ENCODE measurements around the gene DUSP7. TPM values are rescaled to one million over a fixed set of nuclear protein-coding genes. Genes with fewer than 3 reads are reported as not detected.

The DUSP7 gene
- total RNA-seq, 1 experiment from 2014 or later, result 18.8 TPM

DNA sequence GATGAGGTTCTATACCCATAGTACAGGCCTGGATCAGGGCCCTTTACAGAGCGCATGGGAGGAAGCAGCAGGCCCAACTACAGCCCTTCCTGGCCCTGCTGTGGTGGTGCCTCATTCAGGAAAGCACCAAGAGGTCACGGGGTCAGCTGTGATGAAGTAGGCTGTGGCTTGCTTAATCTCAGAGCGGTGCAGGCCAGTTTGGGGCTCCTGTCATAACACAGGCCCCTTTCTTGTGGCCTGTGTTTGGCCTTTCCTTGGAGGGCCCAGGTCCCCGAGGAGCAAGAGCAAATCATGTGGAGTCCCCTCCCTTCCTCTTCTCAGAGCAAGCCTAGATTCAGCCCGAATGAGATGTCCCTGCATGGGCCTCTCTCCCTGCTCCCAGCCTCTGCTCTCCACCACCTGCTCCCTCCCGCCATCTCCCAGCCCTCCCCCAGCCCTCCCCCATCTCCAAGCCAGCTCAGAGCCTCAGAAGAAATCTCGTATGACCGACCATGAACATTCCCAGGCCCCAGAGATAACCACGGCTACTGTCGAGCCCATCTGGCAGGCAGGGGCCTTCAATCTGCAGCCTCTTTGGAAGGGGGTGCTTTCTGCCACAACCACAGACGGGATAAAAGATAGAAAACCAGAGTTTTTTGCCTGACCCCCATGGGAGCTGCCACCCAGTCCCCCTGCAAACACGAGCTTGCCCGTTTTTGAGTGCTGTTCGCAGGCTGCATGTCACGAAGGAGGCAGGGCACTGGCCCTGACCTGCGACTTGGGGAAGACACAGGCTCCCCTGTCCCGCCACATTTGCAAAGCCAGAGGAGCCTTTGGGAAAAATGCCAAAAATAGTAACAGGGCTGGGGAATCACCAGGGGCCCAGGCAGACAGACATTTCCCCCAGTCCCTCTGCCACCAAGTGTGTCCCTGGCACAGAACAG, 32.3 kb upstream of the DUSP7 start (continued):
- TF ChIP-seq, protein P1, sequence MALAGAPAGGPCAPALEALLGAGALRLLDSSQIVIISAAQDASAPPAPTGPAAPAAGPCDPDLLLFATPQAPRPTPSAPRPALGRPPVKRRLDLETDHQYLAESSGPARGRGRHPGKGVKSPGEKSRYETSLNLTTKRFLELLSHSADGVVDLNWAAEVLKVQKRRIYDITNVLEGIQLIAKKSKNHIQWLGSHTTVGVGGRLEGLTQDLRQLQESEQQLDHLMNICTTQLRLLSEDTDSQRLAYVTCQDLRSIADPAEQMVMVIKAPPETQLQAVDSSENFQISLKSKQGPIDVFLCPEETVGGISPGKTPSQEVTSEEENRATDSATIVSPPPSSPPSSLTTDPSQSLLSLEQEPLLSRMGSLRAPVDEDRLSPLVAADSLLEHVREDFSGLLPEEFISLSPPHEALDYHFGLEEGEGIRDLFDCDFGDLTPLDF (CRISPR knock-in tag; IDR thresholded peaks at IDR 0.05), result no peak
- TF ChIP-seq, protein P2, sequence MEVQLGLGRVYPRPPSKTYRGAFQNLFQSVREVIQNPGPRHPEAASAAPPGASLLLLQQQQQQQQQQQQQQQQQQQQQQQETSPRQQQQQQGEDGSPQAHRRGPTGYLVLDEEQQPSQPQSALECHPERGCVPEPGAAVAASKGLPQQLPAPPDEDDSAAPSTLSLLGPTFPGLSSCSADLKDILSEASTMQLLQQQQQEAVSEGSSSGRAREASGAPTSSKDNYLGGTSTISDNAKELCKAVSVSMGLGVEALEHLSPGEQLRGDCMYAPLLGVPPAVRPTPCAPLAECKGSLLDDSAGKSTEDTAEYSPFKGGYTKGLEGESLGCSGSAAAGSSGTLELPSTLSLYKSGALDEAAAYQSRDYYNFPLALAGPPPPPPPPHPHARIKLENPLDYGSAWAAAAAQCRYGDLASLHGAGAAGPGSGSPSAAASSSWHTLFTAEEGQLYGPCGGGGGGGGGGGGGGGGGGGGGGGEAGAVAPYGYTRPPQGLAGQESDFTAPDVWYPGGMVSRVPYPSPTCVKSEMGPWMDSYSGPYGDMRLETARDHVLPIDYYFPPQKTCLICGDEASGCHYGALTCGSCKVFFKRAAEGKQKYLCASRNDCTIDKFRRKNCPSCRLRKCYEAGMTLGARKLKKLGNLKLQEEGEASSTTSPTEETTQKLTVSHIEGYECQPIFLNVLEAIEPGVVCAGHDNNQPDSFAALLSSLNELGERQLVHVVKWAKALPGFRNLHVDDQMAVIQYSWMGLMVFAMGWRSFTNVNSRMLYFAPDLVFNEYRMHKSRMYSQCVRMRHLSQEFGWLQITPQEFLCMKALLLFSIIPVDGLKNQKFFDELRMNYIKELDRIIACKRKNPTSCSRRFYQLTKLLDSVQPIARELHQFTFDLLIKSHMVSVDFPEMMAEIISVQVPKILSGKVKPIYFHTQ (CRISPR knock-in tag; IDR thresholded peaks at IDR 0.05), result no peak
- no peak for TF ChIP-seq FOXK1 (CRISPR knock-in tag; IDR thresholded peaks at IDR 0.05)
- TF ChIP-seq, protein P3, sequence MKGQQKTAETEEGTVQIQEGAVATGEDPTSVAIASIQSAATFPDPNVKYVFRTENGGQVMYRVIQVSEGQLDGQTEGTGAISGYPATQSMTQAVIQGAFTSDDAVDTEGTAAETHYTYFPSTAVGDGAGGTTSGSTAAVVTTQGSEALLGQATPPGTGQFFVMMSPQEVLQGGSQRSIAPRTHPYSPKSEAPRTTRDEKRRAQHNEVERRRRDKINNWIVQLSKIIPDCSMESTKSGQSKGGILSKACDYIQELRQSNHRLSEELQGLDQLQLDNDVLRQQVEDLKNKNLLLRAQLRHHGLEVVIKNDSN (CRISPR knock-in tag; IDR thresholded peaks at IDR 0.05), result no peak

DNA sequence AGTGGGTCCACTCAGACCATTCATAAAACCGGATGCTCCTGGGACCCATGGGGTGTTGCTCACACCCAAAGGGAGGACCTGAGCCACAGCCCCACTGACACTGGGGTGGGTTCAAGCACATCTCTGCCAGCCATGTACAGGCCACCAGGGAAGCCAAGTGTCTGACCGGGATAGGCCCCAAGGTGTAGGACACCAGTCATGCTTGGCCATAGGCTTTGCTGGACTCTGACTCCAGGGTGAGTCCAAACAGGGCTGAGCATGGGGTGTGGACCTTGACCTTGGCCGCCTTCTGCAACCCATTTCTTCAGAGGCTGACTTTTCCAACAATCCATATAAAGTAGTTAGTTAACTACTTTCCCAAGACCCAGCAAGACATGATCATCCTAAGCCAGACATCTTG, 31.4 kb upstream of the DUSP7 start:
- ChIA-PET CTCF (interaction anchor here (0.6 to 4.3 kb wide), 6 partner anchors 35 to 1047 kb away, joined by 3 to 37 read pairs (median 4); no protein-coding TSS in a partner anchor), POLR2A (interaction anchor here (1.5 kb wide), 1 partner anchor 30 kb away, joined by 4 read pairs; no protein-coding TSS in a partner anchor)
- Mint-ChIP-seq H3K27ac (no peak overlapping the region; the same call in 1 of the 2 replicates), H3K36me3 (peaks cover 4% of the 10 kb centered on the region; the same call in 1 of the 2 replicates), H3K27me3 (ENCODE audit: low read depth) (no peaks in the 10 kb centered on the region), H3K4me3 (no peak overlapping the region), H3K9me3 (no peaks in the 10 kb centered on the region), H3K4me1 (no peaks in the 10 kb centered on the region)
- ATAC-seq, result no peak
- no peak for DNase-seq (ENCODE audit: low spot score)
- no peak for TF ChIP-seq ZNF138 (CRISPR knock-in tag; conservative IDR thresholded peaks at IDR 0.05)
- TF ChIP-seq, protein P4, sequence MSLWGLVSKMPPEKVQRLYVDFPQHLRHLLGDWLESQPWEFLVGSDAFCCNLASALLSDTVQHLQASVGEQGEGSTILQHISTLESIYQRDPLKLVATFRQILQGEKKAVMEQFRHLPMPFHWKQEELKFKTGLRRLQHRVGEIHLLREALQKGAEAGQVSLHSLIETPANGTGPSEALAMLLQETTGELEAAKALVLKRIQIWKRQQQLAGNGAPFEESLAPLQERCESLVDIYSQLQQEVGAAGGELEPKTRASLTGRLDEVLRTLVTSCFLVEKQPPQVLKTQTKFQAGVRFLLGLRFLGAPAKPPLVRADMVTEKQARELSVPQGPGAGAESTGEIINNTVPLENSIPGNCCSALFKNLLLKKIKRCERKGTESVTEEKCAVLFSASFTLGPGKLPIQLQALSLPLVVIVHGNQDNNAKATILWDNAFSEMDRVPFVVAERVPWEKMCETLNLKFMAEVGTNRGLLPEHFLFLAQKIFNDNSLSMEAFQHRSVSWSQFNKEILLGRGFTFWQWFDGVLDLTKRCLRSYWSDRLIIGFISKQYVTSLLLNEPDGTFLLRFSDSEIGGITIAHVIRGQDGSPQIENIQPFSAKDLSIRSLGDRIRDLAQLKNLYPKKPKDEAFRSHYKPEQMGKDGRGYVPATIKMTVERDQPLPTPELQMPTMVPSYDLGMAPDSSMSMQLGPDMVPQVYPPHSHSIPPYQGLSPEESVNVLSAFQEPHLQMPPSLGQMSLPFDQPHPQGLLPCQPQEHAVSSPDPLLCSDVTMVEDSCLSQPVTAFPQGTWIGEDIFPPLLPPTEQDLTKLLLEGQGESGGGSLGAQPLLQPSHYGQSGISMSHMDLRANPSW (CRISPR knock-in tag; conservative IDR thresholded peaks at IDR 0.05; ENCODE audit: low read depth), result no peak
- TF ChIP-seq NR2C2 (CRISPR knock-in tag; IDR thresholded peaks at IDR 0.05), result no peak
- TF ChIP-seq CREB1 (CRISPR knock-in tag; IDR thresholded peaks at IDR 0.05), result no peak
- TF ChIP-seq, protein P5, sequence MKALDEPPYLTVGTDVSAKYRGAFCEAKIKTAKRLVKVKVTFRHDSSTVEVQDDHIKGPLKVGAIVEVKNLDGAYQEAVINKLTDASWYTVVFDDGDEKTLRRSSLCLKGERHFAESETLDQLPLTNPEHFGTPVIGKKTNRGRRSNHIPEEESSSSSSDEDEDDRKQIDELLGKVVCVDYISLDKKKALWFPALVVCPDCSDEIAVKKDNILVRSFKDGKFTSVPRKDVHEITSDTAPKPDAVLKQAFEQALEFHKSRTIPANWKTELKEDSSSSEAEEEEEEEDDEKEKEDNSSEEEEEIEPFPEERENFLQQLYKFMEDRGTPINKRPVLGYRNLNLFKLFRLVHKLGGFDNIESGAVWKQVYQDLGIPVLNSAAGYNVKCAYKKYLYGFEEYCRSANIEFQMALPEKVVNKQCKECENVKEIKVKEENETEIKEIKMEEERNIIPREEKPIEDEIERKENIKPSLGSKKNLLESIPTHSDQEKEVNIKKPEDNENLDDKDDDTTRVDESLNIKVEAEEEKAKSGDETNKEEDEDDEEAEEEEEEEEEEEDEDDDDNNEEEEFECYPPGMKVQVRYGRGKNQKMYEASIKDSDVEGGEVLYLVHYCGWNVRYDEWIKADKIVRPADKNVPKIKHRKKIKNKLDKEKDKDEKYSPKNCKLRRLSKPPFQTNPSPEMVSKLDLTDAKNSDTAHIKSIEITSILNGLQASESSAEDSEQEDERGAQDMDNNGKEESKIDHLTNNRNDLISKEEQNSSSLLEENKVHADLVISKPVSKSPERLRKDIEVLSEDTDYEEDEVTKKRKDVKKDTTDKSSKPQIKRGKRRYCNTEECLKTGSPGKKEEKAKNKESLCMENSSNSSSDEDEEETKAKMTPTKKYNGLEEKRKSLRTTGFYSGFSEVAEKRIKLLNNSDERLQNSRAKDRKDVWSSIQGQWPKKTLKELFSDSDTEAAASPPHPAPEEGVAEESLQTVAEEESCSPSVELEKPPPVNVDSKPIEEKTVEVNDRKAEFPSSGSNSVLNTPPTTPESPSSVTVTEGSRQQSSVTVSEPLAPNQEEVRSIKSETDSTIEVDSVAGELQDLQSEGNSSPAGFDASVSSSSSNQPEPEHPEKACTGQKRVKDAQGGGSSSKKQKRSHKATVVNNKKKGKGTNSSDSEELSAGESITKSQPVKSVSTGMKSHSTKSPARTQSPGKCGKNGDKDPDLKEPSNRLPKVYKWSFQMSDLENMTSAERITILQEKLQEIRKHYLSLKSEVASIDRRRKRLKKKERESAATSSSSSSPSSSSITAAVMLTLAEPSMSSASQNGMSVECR (CRISPR knock-in tag; IDR thresholded peaks at IDR 0.05; ENCODE audit: borderline replicate concordance), result no peak
- no peak for TF ChIP-seq IRF2 (CRISPR knock-in tag; IDR thresholded peaks at IDR 0.05; ENCODE audit: borderline replicate concordance, low read depth)
- TF ChIP-seq PRRX2 (CRISPR knock-in tag; IDR thresholded peaks at IDR 0.05), result no peak
- no peak for TF ChIP-seq MXD4 (CRISPR knock-in tag; IDR thresholded peaks at IDR 0.05; ENCODE audit: borderline replicate concordance)
- TF ChIP-seq NFATC4 (CRISPR knock-in tag; IDR thresholded peaks at IDR 0.05), result no peak
- no peak for TF ChIP-seq ZNF416 (CRISPR knock-in tag; IDR thresholded peaks at IDR 0.05)
- TF ChIP-seq, protein P6, sequence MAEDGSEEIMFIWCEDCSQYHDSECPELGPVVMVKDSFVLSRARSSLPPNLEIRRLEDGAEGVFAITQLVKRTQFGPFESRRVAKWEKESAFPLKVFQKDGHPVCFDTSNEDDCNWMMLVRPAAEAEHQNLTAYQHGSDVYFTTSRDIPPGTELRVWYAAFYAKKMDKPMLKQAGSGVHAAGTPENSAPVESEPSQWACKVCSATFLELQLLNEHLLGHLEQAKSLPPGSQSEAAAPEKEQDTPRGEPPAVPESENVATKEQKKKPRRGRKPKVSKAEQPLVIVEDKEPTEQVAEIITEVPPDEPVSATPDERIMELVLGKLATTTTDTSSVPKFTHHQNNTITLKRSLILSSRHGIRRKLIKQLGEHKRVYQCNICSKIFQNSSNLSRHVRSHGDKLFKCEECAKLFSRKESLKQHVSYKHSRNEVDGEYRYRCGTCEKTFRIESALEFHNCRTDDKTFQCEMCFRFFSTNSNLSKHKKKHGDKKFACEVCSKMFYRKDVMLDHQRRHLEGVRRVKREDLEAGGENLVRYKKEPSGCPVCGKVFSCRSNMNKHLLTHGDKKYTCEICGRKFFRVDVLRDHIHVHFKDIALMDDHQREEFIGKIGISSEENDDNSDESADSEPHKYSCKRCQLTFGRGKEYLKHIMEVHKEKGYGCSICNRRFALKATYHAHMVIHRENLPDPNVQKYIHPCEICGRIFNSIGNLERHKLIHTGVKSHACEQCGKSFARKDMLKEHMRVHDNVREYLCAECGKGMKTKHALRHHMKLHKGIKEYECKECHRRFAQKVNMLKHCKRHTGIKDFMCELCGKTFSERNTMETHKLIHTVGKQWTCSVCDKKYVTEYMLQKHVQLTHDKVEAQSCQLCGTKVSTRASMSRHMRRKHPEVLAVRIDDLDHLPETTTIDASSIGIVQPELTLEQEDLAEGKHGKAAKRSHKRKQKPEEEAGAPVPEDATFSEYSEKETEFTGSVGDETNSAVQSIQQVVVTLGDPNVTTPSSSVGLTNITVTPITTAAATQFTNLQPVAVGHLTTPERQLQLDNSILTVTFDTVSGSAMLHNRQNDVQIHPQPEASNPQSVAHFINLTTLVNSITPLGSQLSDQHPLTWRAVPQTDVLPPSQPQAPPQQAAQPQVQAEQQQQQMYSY (CRISPR knock-in tag; IDR thresholded peaks at IDR 0.05), result no peak
- no peak for TF ChIP-seq JUN (CRISPR knock-in tag; IDR thresholded peaks at IDR 0.05)
- TF ChIP-seq ZBTB21 (CRISPR knock-in tag; IDR thresholded peaks at IDR 0.05; ENCODE audit: borderline replicate concordance), result no peak

Data from WTC11 (cell line).